ENCODE measurements around the gene CAB39. TPM values are rescaled to one million over a fixed set of nuclear protein-coding genes. Genes with fewer than 3 reads are reported as not detected.
A peak's percentile ranks its signal among the peaks of the same experiment; 100 is the strongest.

The CAB39 gene
- polyA plus RNA-seq (2013, experiment 1 of 2), result 33.1 TPM
- 34.4 TPM for polyA plus RNA-seq (2013, experiment 2 of 2)

GRCh38 chr2:230712443-230713330 lies at the start of gene CAB39:
TSS of gene CAB39 (plus strand) at chr2:230712842. CDS start at chr2:230760002, 47,160 bp downstream.
- Histone ChIP-seq H3K36me3 (ENCODE audit: control insufficient read depth in 1 of 2, insufficient read depth in 2 of 2, low read depth in 1 of 2, low read length in 2 of 2) (peaks cover 0 to 7% of the 10 kb centered on the region in 2 experiments), H3K14ac (ENCODE audit: low read length in 2 of 2) (peak within 1 kb of the TSS; percentile 69 to 95), H3K23ac (ENCODE audit: low read length in 2 of 2) (peak within 1 kb of the TSS in 1 of 2 experiments; percentile 96), H2BK5ac (ENCODE audit: low read depth, low read length, poor library complexity, severe bottlenecking) (peak within 1 kb of the TSS; percentile 81), H3K27me3 (ENCODE audit: control insufficient read depth in 1 of 2, insufficient read depth in 1 of 2, low read length in 2 of 2) (no peaks in the 10 kb centered on the region), H2AK5ac (ENCODE audit: low read length, severe bottlenecking) (no peak within 1 kb of the TSS), H4K8ac (ENCODE audit: low read length) (peak within 1 kb of the TSS; percentile 92), H2BK12ac (ENCODE audit: low read length in 2 of 2) (peak within 1 kb of the TSS in 1 of 2 experiments; percentile 78), H4K91ac (ENCODE audit: low read length) (peak within 1 kb of the TSS; percentile 61), H3K27ac (ENCODE audit: low read length, poor library complexity, severe bottlenecking) (peak within 1 kb of the TSS; percentile 80), H3K4me2 (ENCODE audit: low read length, poor library complexity, severe bottlenecking) (peak within 1 kb of the TSS; percentile 78), H3K4me1 (ENCODE audit: control insufficient read depth, insufficient read depth, low read depth, low read length) (peaks cover 8% of the 10 kb centered on the region), H3K4me3 (ENCODE audit: insufficient read depth in 1 of 2, low read depth in 1 of 2, low read length in 2 of 2) (peak within 1 kb of the TSS; percentile 85 to 96), H2BK120ac (ENCODE audit: low read depth, low read length) (peak within 1 kb of the TSS; percentile 96), H3K9me3 (ENCODE audit: control insufficient read depth, low read length) (no peaks in the 10 kb centered on the region), H3K79me1 (replicated peaks; ENCODE audit: low read length, poor library complexity, severe bottlenecking) (peaks cover 3% of the 10 kb centered on the region), H2AFZ (ENCODE audit: low read depth, low read length) (peak within 1 kb of the TSS; percentile 70), H2BK15ac (ENCODE audit: low read depth, poor library complexity, severe bottlenecking) (peak within 1 kb of the TSS; percentile 96), H3K9ac (ENCODE audit: low read length) (peak within 1 kb of the TSS; percentile 99), H3K4ac (ENCODE audit: low read depth in 1 of 2, low read length in 2 of 2) (peak within 1 kb of the TSS; percentile 79 to 95), H3K18ac (ENCODE audit: low read depth in 1 of 2, low read length in 2 of 2) (peak within 1 kb of the TSS; percentile 54 to 86)
- peak; percentile 86 for DNase-seq
- under 1% methylated on average over 98 of the region's 110 CpGs for WGBS

DNA sequence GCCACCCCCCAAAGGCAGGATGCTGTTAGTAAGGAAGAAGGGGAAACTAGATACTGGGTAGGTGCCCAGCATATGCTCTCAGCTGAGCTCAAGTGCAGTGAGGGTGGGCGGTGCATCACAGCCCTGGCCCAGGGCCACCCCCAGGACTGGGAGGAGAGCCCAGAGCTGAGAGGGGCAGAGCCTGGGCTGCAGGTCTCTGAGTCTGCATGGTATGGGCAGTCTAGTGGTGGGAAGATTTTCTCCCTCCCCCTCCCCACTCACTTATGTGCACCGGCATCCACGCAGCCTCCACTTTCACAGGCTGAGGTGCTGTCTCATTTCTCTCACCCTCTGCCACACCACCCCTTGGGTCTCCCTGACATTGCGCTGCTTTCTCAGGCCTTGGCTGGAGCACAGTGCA lies 48.5 kb upstream of the CAB39 start:
- H3K9ac ChIP-seq (ENCODE audit: low read length), result no peak overlapping the region
- 100% methylated on average over 1 of the region's 4 CpGs for WGBS

GRCh38 chr2:230664844-230665243 lies 47.8 kb upstream of the CAB39 start:
- no peak overlapping the region for H2AK5ac ChIP-seq (ENCODE audit: low read length, severe bottlenecking)
- no peak overlapping the region for H3K4me3 ChIP-seq (ENCODE audit: insufficient read depth in 1 of 2, low read depth in 1 of 2, low read length in 2 of 2)
- 86% methylated on average over 7 of the region's 7 CpGs for WGBS
- no peak overlapping the region for H3K14ac ChIP-seq (ENCODE audit: low read length in 2 of 2)
- no peak overlapping the region for H4K8ac ChIP-seq (ENCODE audit: low read length)
- H2BK120ac ChIP-seq (ENCODE audit: low read depth, low read length), result no peak overlapping the region
- H2BK12ac ChIP-seq (ENCODE audit: low read length in 2 of 2), result peak overlapping the region in 1 of 2 experiments; percentile 15
- no peak overlapping the region for H2AFZ ChIP-seq (ENCODE audit: low read depth, low read length)
- H3K9me3 ChIP-seq (ENCODE audit: control insufficient read depth, low read length), result no peaks in the 10 kb centered on the region
- H2BK15ac ChIP-seq (ENCODE audit: low read depth, poor library complexity, severe bottlenecking), result no peak overlapping the region
- H3K79me1 ChIP-seq (replicated peaks; ENCODE audit: low read length, poor library complexity, severe bottlenecking), result no peaks in the 10 kb centered on the region
- H2BK5ac ChIP-seq (ENCODE audit: low read depth, low read length, poor library complexity, severe bottlenecking), result no peak overlapping the region
- no peak overlapping the region for H4K91ac ChIP-seq (ENCODE audit: low read length)
- no peak overlapping the region for H3K27ac ChIP-seq (ENCODE audit: low read length, poor library complexity, severe bottlenecking)
- H3K4me2 ChIP-seq (ENCODE audit: low read length, poor library complexity, severe bottlenecking), result no peak overlapping the region
- H3K27me3 ChIP-seq (ENCODE audit: control insufficient read depth in 1 of 2, insufficient read depth in 1 of 2, low read length in 2 of 2), result no peaks in the 10 kb centered on the region
- no peaks in the 10 kb centered on the region for H3K36me3 ChIP-seq (ENCODE audit: control insufficient read depth in 1 of 2, insufficient read depth in 2 of 2, low read depth in 1 of 2, low read length in 2 of 2)
- H3K4me1 ChIP-seq (ENCODE audit: control insufficient read depth, insufficient read depth, low read depth, low read length), result peaks cover 19% of the 10 kb centered on the region
- DNase-seq, result no peak
- H3K4ac ChIP-seq (ENCODE audit: low read depth in 1 of 2, low read length in 2 of 2), result no peak overlapping the region
- no peak overlapping the region for H3K23ac ChIP-seq (ENCODE audit: low read length in 2 of 2)
- H3K18ac ChIP-seq (ENCODE audit: low read depth in 1 of 2, low read length in 2 of 2), result no peak overlapping the region
- H3K9ac ChIP-seq (ENCODE audit: low read length), result no peak overlapping the region

More for the DNA sequence above, 48.5 kb upstream of the CAB39 start:
- H3K14ac ChIP-seq (ENCODE audit: low read length in 2 of 2), result no peak overlapping the region
- H3K23ac ChIP-seq (ENCODE audit: low read length in 2 of 2), result no peak overlapping the region
- no peak overlapping the region for H4K91ac ChIP-seq (ENCODE audit: low read length)
- H3K79me1 ChIP-seq (replicated peaks; ENCODE audit: low read length, poor library complexity, severe bottlenecking), result no peaks in the 10 kb centered on the region
- H2BK15ac ChIP-seq (ENCODE audit: low read depth, poor library complexity, severe bottlenecking), result no peak overlapping the region
- no peak overlapping the region for H2AK5ac ChIP-seq (ENCODE audit: low read length, severe bottlenecking)
- H2BK120ac ChIP-seq (ENCODE audit: low read depth, low read length), result no peak overlapping the region
- no peaks in the 10 kb centered on the region for H3K9me3 ChIP-seq (ENCODE audit: control insufficient read depth, low read length)
- no peak overlapping the region for H2AFZ ChIP-seq (ENCODE audit: low read depth, low read length)
- H2BK5ac ChIP-seq (ENCODE audit: low read depth, low read length, poor library complexity, severe bottlenecking), result no peak overlapping the region
- no peak overlapping the region for H3K27ac ChIP-seq (ENCODE audit: low read length, poor library complexity, severe bottlenecking)
- no peak overlapping the region for H3K4me2 ChIP-seq (ENCODE audit: low read length, poor library complexity, severe bottlenecking)
- no peak overlapping the region for H3K4ac ChIP-seq (ENCODE audit: low read depth in 1 of 2, low read length in 2 of 2)
- no peak overlapping the region for H4K8ac ChIP-seq (ENCODE audit: low read length)
- no peak overlapping the region for H3K18ac ChIP-seq (ENCODE audit: low read depth in 1 of 2, low read length in 2 of 2)
- no peak overlapping the region for H2BK12ac ChIP-seq (ENCODE audit: low read length in 2 of 2)
- no peaks in the 10 kb centered on the region for H3K36me3 ChIP-seq (ENCODE audit: control insufficient read depth in 1 of 2, insufficient read depth in 2 of 2, low read depth in 1 of 2, low read length in 2 of 2)
- H3K4me3 ChIP-seq (ENCODE audit: insufficient read depth in 1 of 2, low read depth in 1 of 2, low read length in 2 of 2), result no peak overlapping the region
- H3K4me1 ChIP-seq (ENCODE audit: control insufficient read depth, insufficient read depth, low read depth, low read length), result peaks cover 19% of the 10 kb centered on the region
- no peak for DNase-seq
- no peaks in the 10 kb centered on the region for H3K27me3 ChIP-seq (ENCODE audit: control insufficient read depth in 1 of 2, insufficient read depth in 1 of 2, low read length in 2 of 2)

GRCh38 chr2:230665263-230665691 lies 47.4 kb upstream of the CAB39 start:
- no peak overlapping the region for H2AFZ ChIP-seq (ENCODE audit: low read depth, low read length)
- H2BK15ac ChIP-seq (ENCODE audit: low read depth, poor library complexity, severe bottlenecking), result no peak overlapping the region
- no peaks in the 10 kb centered on the region for H3K27me3 ChIP-seq (ENCODE audit: control insufficient read depth in 1 of 2, insufficient read depth in 1 of 2, low read length in 2 of 2)
- H3K18ac ChIP-seq (ENCODE audit: low read depth in 1 of 2, low read length in 2 of 2), result no peak overlapping the region
- DNase-seq, result no peak
- H2BK5ac ChIP-seq (ENCODE audit: low read depth, low read length, poor library complexity, severe bottlenecking), result no peak overlapping the region
- H2AK5ac ChIP-seq (ENCODE audit: low read length, severe bottlenecking), result no peak overlapping the region
- H2BK120ac ChIP-seq (ENCODE audit: low read depth, low read length), result no peak overlapping the region
- H3K4ac ChIP-seq (ENCODE audit: low read depth in 1 of 2, low read length in 2 of 2), result no peak overlapping the region
- no peak overlapping the region for H3K4me2 ChIP-seq (ENCODE audit: low read length, poor library complexity, severe bottlenecking)
- H2BK12ac ChIP-seq (ENCODE audit: low read length in 2 of 2), result peak overlapping the region in 1 of 2 experiments; percentile 15
- no peak overlapping the region for H3K14ac ChIP-seq (ENCODE audit: low read length in 2 of 2)
- no peak overlapping the region for H3K27ac ChIP-seq (ENCODE audit: low read length, poor library complexity, severe bottlenecking)
- H4K8ac ChIP-seq (ENCODE audit: low read length), result no peak overlapping the region
- no peaks in the 10 kb centered on the region for H3K36me3 ChIP-seq (ENCODE audit: control insufficient read depth in 1 of 2, insufficient read depth in 2 of 2, low read depth in 1 of 2, low read length in 2 of 2)
- no peak overlapping the region for H4K91ac ChIP-seq (ENCODE audit: low read length)
- WGBS, result 97% methylated on average over 8 of the region's 8 CpGs
- H3K4me3 ChIP-seq (ENCODE audit: insufficient read depth in 1 of 2, low read depth in 1 of 2, low read length in 2 of 2), result no peak overlapping the region
- H3K79me1 ChIP-seq (replicated peaks; ENCODE audit: low read length, poor library complexity, severe bottlenecking), result no peaks in the 10 kb centered on the region
- no peak overlapping the region for H3K9ac ChIP-seq (ENCODE audit: low read length)
- H3K23ac ChIP-seq (ENCODE audit: low read length in 2 of 2), result no peak overlapping the region
- no peaks in the 10 kb centered on the region for H3K9me3 ChIP-seq (ENCODE audit: control insufficient read depth, low read length)
- H3K4me1 ChIP-seq (ENCODE audit: control insufficient read depth, insufficient read depth, low read depth, low read length), result peaks cover 18% of the 10 kb centered on the region
